Thoracic aorta (tissue), 2 donors: ENCODE results near the gene COL5A3. TPM values are rescaled to one million over a fixed set of nuclear protein-coding genes. Genes with fewer than 3 reads are reported as not detected.
"Not testable (repeated sequence)": the region's sequence is repeated elsewhere in the genome, so short reads cannot be mapped to it uniquely, and the experiment has no call there.

Experiments
- ATAC-seq: fragments of 150-250 bp; one replicate; pipeline ENCODE4 v1.8.0; 2017; ENCODE audit warnings: low read depth; ENCODE audit not compliant: insufficient number of reproducible peaks, low FRiP score
- DNase-seq: peaks from one replicate; pipeline ENCODE4 v3.0.0-alpha.2; 2020; ENCODE audit warnings: low spot score
- H3K27ac ChIP-seq, 2 donors: fragments of 200-600 bp; sonication (generic); 1 replicate in 1 of 2; 2 replicates in 1 of 2; pipeline ENCODE4 v1.5.1; 2016; ENCODE audit warnings: mild to moderate bottlenecking in 2 of 2, moderate library complexity in 2 of 2
- H3K27me3 ChIP-seq: fragments of 200-600 bp; sonication (generic); replicated peaks from 2 replicates; pipeline ENCODE4 v1.6.0; 2016; ENCODE audit warnings: mild to moderate bottlenecking; ENCODE audit not compliant: insufficient read depth
- H3K36me3 ChIP-seq: fragments of 200-600 bp; sonication (generic); one replicate; pipeline ENCODE4 v1.5.1; 2016
- H3K4me1 ChIP-seq, 2 donors: fragments of 200-600 bp; sonication (generic); 1 replicate in 1 of 2; 2 replicates in 1 of 2; pipeline versions ENCODE4 v1.5.1 to v1.6.0; 2016; ENCODE audit warnings: low read depth in 2 of 2, mild to moderate bottlenecking in 1 of 2; ENCODE audit not compliant: control insufficient read depth in 1 of 2
- H3K4me3 ChIP-seq: fragments of 200-600 bp; sonication (generic); 2 replicates; pipeline ENCODE4 v1.5.1; 2016; ENCODE audit warnings: mild to moderate bottlenecking
- H3K9me3 ChIP-seq: fragments of 200-600 bp; sonication (generic); 2 replicates; pipeline ENCODE4 v1.5.1; 2016
- total RNA-seq, 2 donors: library from RNA; depleted of rRNA; stranded (reverse); fragments of >200 nt; gene quantifications; one replicate each; pipeline versions ENCODE4 v1.1.0 to v1.2.3, GENCODE V29; 2016
- TF ChIP-seq, protein P1 (sequence below): fragments of 200-600 bp; sonication (generic); IDR thresholded peaks from one replicate; pipeline ENCODE4 v1.5.1; 2019; ENCODE audit warnings: antibody characterized with exemption

The COL5A3 gene
- total RNA-seq, 2 donors from 2014 or later: 11.1 to 14.3 TPM

DNA sequence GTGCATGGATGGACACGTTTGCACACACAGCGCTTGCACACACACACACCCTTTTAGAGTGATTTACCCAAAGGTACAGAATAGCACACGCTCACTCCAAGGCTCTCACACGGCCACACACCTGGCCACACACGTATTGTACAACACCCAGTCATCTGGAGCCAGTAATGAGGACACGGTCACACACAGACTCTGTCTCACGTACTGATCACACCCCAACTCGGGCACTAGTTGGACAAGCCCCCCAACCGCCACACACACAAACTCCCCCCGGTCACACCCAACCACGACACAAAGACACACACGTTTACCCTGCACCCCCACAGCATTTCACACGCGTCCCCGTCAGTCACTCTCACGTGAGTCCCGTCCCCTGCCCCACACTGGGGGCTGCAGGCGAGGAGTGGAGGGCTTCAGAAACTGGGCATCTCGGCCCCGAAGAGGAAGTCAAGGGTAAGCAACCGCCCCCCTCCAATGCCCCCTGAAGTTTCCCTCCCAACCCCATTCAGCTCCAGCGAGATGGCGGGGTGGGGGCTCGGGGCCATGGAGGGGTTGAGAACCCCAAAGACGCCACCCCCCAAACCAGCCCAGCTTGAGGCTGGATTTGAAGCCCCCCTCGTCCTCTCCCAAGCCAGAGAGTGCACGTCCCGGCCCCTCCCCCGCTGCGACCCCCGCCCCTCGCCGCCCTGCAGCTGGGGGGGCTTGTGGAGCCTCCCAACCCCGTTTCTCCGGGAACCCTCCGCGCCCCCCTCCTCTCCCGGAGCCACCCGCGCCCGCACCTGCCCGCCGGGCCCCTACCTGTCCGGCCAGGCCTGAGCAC is 74.6 kb downstream of the COL5A3 start:
- Histone ChIP-seq H3K4me1 (peaks cover 12 to 31% of the 10 kb centered on the region in 2 donors), H3K4me3 (peak overlapping the region; percentile 45), H3K27me3 (no peaks in the 10 kb centered on the region), H3K36me3 (no peaks in the 10 kb centered on the region), H3K27ac (no peak overlapping the region), H3K9me3 (no peaks in the 10 kb centered on the region)
- TF ChIP-seq, protein P1, sequence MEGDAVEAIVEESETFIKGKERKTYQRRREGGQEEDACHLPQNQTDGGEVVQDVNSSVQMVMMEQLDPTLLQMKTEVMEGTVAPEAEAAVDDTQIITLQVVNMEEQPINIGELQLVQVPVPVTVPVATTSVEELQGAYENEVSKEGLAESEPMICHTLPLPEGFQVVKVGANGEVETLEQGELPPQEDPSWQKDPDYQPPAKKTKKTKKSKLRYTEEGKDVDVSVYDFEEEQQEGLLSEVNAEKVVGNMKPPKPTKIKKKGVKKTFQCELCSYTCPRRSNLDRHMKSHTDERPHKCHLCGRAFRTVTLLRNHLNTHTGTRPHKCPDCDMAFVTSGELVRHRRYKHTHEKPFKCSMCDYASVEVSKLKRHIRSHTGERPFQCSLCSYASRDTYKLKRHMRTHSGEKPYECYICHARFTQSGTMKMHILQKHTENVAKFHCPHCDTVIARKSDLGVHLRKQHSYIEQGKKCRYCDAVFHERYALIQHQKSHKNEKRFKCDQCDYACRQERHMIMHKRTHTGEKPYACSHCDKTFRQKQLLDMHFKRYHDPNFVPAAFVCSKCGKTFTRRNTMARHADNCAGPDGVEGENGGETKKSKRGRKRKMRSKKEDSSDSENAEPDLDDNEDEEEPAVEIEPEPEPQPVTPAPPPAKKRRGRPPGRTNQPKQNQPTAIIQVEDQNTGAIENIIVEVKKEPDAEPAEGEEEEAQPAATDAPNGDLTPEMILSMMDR: no peak
- DNase-seq (no peak), ATAC-seq (no peak)

DNA sequence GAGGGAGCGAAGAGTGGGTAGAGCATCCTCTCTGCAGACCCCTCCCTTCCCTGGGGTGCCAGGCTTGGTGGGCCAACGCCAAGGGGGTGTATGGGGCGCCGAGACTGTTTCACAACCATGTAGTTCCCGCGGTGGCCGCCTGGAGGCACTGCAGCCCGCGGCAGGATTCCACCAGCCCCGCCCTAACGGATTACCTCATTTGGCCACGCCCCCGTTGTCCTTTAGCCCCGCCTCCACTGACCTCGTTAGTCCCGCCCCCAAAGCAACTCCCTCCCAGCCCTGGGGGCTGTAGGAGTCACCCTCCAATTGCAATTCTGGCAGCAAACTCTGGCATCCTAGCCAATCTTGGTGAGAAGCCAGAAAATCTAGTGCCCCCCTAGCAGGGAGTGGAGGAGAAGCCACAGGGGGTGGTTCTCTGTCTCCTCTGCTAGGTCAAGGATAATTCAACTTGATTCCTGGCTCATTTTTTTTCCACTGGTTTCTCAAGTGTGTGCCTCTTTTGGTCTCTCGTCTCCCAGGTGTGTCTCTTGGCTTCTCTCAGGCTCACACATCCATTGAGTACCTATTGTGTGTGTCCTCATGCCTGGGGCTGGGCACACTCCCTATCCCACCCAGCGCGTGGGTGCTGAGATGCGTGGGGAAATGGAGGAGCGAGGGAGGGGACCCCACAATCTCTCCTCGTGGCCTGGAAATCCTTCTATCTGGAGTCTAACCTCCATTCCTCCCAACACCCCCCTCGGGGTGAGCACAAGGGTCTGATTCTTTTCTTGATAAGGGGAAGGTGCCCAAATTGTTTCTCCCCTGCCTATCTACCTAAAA is 76.0 kb downstream of the COL5A3 start:
- TF ChIP-seq, protein P1: peak; percentile 87
- no peak for DNase-seq
- H3K36me3 ChIP-seq: no peaks in the 10 kb centered on the region
- peak; percentile 64 for ATAC-seq
- no peaks in the 10 kb centered on the region for H3K27me3 ChIP-seq
- H3K9me3 ChIP-seq: no peaks in the 10 kb centered on the region
- H3K4me3 ChIP-seq: no peak overlapping the region
- H3K4me1 ChIP-seq: peaks cover 12 to 31% of the 10 kb centered on the region in 2 donors
- H3K27ac ChIP-seq: no peak overlapping the region

DNA sequence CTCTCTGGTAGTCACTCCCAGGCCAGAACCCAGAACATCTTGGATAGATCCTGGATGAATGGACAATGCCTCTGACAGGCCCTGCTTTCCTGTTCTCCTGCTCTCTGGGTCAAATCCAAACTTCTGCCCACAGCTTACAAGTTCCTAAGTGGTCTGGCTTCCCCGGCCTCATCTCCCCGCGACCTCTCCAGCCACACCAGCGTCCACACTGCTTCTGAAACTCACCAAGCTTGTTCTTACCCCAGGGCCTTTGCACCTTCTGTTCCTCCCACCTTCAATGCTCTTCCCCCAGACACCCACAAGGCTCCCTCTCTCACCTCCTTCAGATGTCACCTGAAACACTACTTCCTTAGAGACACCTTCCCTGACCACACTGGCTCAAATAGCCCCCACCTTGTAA is 77.5 kb downstream of the COL5A3 start:
- H3K27me3 ChIP-seq: no peaks in the 10 kb centered on the region

DNA sequence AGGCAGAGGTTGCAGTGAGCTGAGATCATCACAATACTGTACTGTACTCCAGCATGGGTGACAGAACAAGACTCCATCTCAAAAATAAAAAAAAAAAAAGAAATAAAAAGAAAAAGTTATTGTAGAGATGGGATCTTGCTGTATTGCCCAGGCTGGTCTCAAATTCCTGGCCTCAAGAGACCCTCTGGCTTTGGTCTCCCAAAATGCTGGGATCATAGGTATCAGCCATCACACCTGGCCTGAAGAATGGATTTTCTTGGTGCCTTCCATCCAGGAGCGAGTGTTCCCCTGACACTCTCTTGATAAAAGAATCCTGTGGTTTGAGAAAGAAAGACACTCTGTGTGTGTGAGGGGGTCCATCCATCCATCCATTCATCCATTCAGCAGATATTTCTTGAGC is 78.7 kb downstream of the COL5A3 start:
- TF ChIP-seq, protein P1: no peak
- H3K4me3 ChIP-seq: no peak overlapping the region
- no peaks in the 10 kb centered on the region for H3K27me3 ChIP-seq
- no peak for ATAC-seq
- no peak for DNase-seq
- no peak overlapping the region for H3K27ac ChIP-seq
- peaks cover 12 to 31% of the 10 kb centered on the region in 2 donors for H3K4me1 ChIP-seq
- no peaks in the 10 kb centered on the region for H3K9me3 ChIP-seq
- H3K36me3 ChIP-seq: no peaks in the 10 kb centered on the region

More for the DNA sequence above, 77.5 kb downstream of the COL5A3 start:
- Histone ChIP-seq H3K4me3 (no peak overlapping the region), H3K27ac (no peak overlapping the region), H3K9me3 (no peaks in the 10 kb centered on the region), H3K36me3 (no peaks in the 10 kb centered on the region), H3K4me1 (peaks cover 12 to 31% of the 10 kb centered on the region in 2 donors)
- ATAC-seq: no peak
- TF ChIP-seq, protein P1: no peak
- no peak for DNase-seq

GRCh38 chr19:9923440-9923839 is 86.9 kb downstream of the COL5A3 start:
- no peak overlapping the region for H3K4me3 ChIP-seq
- ATAC-seq: no peak
- no peaks in the 10 kb centered on the region for H3K36me3 ChIP-seq
- H3K9me3 ChIP-seq: no peaks in the 10 kb centered on the region
- H3K27ac ChIP-seq: no peak overlapping the region
- TF ChIP-seq, protein P1: no peak
- DNase-seq: no peak
- no peaks in the 10 kb centered on the region for H3K27me3 ChIP-seq
- H3K4me1 ChIP-seq: no peaks in the 10 kb centered on the region

DNA sequence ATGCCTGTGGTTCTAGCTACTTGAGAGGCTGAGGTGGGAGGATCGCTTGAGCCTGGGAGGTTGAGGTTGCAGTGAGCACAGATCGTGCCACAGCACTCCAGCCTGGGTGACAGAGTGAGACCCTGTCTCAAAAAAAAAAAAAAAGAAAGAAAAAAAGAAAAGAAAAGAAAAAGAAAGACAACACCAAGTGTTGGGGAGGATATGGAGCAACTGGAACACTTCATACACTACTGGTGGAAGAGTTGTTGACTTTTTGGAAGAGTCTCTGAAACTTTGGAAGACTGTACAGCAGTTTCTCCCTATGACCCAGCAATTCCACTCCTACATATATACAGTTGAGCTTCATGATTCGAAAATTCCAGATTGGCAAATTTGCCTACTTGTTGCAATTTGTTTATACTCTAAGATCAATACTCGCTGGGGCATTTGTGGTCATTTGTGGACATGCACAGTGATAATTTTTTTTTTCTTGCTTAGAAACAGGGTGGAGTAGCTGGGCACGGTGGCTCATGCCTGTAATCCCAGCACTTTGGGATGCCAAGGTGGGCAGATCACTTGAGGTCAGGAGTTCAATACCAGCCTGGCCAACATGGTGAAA is 87.4 kb downstream of the COL5A3 start:
- H3K27me3 ChIP-seq, ATAC-seq, DNase-seq, H3K9me3 ChIP-seq, H3K27ac ChIP-seq, H3K4me3 ChIP-seq, H3K36me3 ChIP-seq, H3K4me1 ChIP-seq: not testable (repeated sequence)
